GM12801 (cell line): Measurements from ENCODE around the gene IP6K3.

Experiments used
- TF ChIP-seq, protein P1 (sequence below): IDR thresholded peaks from one replicate; pipeline ENCODE4 v1.5.1; 2011; ENCODE audit warnings: control low read depth; ENCODE audit not compliant: insufficient read length; ENCODE audit errors: extremely low read depth

IP6K3 gene

GRCh38 chr6:33728438-33728837, 18.3 kb downstream of the IP6K3 start:
- TF ChIP-seq, protein P1, sequence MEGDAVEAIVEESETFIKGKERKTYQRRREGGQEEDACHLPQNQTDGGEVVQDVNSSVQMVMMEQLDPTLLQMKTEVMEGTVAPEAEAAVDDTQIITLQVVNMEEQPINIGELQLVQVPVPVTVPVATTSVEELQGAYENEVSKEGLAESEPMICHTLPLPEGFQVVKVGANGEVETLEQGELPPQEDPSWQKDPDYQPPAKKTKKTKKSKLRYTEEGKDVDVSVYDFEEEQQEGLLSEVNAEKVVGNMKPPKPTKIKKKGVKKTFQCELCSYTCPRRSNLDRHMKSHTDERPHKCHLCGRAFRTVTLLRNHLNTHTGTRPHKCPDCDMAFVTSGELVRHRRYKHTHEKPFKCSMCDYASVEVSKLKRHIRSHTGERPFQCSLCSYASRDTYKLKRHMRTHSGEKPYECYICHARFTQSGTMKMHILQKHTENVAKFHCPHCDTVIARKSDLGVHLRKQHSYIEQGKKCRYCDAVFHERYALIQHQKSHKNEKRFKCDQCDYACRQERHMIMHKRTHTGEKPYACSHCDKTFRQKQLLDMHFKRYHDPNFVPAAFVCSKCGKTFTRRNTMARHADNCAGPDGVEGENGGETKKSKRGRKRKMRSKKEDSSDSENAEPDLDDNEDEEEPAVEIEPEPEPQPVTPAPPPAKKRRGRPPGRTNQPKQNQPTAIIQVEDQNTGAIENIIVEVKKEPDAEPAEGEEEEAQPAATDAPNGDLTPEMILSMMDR = no peak

DNA sequence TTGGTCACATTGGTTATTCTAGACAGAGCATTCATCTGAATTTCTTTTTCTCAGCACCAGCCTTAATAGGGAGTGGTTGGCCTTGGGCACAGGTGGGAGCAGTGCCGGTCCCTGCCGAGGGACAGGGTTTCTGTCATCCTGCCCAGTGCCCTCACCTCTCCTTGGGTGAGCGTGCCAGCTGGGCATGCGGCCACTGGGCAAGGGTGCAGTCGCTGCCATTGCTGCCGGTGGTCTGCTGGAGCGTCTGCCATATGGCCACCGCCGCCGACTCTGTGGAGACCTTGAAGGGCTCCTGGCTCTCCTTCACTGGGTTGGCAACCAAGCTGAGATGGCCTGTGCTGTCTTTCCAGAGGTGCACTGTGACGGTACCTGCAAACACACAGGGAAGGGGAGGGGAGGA, 18.8 kb downstream of the IP6K3 start:
- TF ChIP-seq, protein P1 = no peak

- TF ChIP-seq, protein P1 = no peak
Observed at GRCh38 chr6:33727126-33727525, 19.6 kb downstream of the IP6K3 start.

- TF ChIP-seq, protein P1 = no peak
Observed at GRCh38 chr6:33726696-33727095, 20.0 kb downstream of the IP6K3 start.

DNA sequence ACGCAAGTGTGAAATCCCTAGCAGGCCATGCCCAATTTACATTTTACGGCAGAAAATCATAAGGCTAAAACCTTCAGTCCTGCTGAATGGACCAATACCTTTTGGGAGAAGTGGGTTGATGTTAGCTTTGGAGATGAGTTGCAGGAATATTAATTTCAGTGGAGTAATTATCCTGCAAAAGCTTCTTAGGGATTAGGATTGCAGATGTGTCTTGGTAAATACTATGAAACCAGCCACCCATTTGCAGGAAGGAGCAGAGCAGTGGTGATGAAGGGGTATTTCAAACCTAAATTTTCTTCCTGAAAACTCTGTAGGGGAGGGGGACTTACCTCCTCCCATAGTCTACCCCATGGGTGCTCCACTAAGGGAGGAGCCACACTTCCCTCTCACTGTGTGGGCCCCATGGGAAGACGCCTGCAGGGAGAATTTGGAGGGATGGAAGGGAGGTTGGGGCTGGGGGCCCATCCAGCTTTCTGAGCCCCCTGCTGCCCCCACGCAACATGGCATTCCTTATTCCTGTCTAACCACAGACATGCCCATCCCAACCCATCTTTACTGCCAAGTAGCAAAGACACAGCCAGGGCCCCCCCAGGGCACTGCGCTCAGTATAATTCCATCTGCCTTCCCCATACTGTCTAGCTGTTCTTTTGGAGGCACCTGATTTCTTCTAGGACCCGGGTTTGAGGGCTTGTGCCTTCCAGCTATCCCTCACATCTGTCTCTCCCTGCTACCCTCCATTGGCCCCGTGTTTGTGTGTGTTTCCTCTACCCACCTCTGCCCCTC, 20.6 kb downstream of the IP6K3 start:
- TF ChIP-seq, protein P1 = no peak

DNA sequence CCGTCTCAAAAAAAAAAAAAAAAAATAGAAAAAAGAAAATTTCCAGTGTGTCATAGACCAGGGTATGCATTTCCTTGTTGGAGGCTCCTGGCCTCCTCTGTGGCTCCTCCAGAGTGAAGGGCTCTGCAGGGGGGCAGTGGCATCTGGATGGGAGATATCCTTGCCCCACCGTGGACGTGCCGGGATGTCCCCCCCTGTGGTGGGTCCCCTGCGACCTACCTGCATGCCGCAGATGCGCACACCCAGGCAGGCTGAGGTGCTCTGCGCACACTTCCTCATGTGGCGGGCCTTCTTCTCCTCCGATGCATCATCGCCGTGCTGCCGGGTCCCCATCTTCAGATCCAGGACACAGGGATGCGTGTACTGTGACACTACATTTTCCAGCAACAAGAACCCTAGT, 21.5 kb downstream of the IP6K3 start:
- TF ChIP-seq, protein P1 = no peak

- TF ChIP-seq, protein P1 = no peak
Observed at GRCh38 chr6:33724102-33725023, 22.3 kb downstream of the IP6K3 start.
